ENCODE results near the gene UTP18.
"Not testable (repeated sequence)": the region's sequence is repeated elsewhere in the genome, so short reads cannot be mapped to it uniquely, and the experiment has no call there.

DNA sequence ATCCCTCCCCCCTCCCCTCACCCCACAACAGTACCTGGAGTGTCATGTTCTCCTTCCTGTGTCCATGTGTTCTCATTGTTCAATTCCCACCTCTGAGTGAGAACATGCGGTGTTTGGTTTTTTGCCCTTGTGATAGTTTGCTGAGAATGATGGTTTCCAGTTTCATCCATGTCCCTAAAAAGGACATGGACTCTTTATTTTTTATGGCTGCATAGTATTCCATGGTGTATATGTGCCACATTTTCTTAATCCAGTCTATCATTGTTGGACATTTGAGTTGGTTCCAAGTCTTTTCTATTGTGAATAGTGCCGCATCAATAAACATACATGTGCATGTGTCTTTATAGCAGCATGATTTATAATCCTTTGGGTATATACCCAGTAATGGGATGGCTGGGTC is 34.0 kb downstream of the UTP18 start:
- TF ChIP-seq, protein P1, sequence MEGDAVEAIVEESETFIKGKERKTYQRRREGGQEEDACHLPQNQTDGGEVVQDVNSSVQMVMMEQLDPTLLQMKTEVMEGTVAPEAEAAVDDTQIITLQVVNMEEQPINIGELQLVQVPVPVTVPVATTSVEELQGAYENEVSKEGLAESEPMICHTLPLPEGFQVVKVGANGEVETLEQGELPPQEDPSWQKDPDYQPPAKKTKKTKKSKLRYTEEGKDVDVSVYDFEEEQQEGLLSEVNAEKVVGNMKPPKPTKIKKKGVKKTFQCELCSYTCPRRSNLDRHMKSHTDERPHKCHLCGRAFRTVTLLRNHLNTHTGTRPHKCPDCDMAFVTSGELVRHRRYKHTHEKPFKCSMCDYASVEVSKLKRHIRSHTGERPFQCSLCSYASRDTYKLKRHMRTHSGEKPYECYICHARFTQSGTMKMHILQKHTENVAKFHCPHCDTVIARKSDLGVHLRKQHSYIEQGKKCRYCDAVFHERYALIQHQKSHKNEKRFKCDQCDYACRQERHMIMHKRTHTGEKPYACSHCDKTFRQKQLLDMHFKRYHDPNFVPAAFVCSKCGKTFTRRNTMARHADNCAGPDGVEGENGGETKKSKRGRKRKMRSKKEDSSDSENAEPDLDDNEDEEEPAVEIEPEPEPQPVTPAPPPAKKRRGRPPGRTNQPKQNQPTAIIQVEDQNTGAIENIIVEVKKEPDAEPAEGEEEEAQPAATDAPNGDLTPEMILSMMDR (optimal IDR thresholded peaks at IDR 0.05 in 1 of 3, IDR thresholded peaks at IDR 0.05 in 1 of 3, conservative IDR thresholded peaks at IDR 0.05 in 1 of 3; ENCODE audit: extremely low read depth in 1 of 3, insufficient read depth in 2 of 3, low read length in 3 of 3): not testable (repeated sequence)
- not testable (repeated sequence) for TF ChIP-seq EZH2 (IDR thresholded peaks at IDR 0.05; ENCODE audit: low read length)

Data from keratinocyte (primary cell).